Suprapubic skin (tissue), 4 donors: ENCODE results near the gene CD24. TPM values are rescaled to one million over a fixed set of nuclear protein-coding genes. Genes with fewer than 3 reads are reported as not detected.
"Not testable (repeated sequence)": the region's sequence is repeated elsewhere in the genome, so short reads cannot be mapped to it uniquely, and the experiment has no call there.

Experiments used
- DNase-seq, 2 donors: peaks; one replicate each; pipeline ENCODE4 v3.0.0-alpha.2; 2019; ENCODE audit warnings: low spot score in 2 of 2
- H3K27ac ChIP-seq: fragments of 200-600 bp; sonication (generic); one replicate; pipeline ENCODE4 v1.5.1; 2019
- H3K27me3 ChIP-seq: fragments of 200-600 bp; sonication (generic); one replicate; pipeline ENCODE4 v1.5.1; 2019
- H3K36me3 ChIP-seq: fragments of 200-600 bp; sonication (generic); one replicate; pipeline ENCODE4 v1.5.1; 2019
- H3K4me1 ChIP-seq: fragments of 200-600 bp; sonication (generic); one replicate; pipeline ENCODE4 v1.5.1; 2019
- H3K4me3 ChIP-seq: fragments of 200-600 bp; sonication (generic); one replicate; pipeline ENCODE4 v1.5.1; 2019; ENCODE audit warnings: mild to moderate bottlenecking
- H3K9me3 ChIP-seq: fragments of 200-600 bp; sonication (generic); one replicate; pipeline ENCODE4 v1.5.1; 2019
- EP300 ChIP-seq: sonication (generic); formaldehyde crosslinking; IDR thresholded peaks from one replicate; pipeline ENCODE4 v1.6.1; 2017; ENCODE audit warnings: antibody characterized with exemption
- POLR2A ChIP-seq, 2 donors: fragments of 450-650 bp; IDR thresholded peaks; one replicate each; pipeline ENCODE4 v1.6.1; 2017; ENCODE audit warnings: antibody characterized with exemption in 2 of 2, mild to moderate bottlenecking in 2 of 2, moderate library complexity in 2 of 2
- POLR2AphosphoS5 ChIP-seq, 3 donors: sonication (generic); formaldehyde crosslinking; IDR thresholded peaks; one replicate each; pipeline ENCODE4 v1.6.1; 2017; ENCODE audit warnings: antibody characterized with exemption in 3 of 3
- WGBS: methylation state at CpG from one replicate; pipeline ENCODE4 v1.1.5; 2018; 5-methylcytosine and 5-hydroxymethylcytosine counted together
- total RNA-seq, 4 donors: library from RNA; depleted of rRNA; stranded (reverse); fragments of >200 nt; gene quantifications; one replicate each; pipeline ENCODE4 v1.1.0, GENCODE V29; 2016
- TF ChIP-seq, protein P1 (sequence below), 2 donors: fragments of 200-600 bp in 1 of 2; fragments of 450-650 bp in 1 of 2; sonication (generic) in 1 of 2; IDR thresholded peaks; one replicate each; pipeline ENCODE4 v1.5.1; 2016 to 2019; ENCODE audit warnings: antibody characterized with exemption in 2 of 2, mild to moderate bottlenecking in 1 of 2, moderate library complexity in 1 of 2

CD24 gene
- total RNA-seq, 4 donors from 2014 or later: 27.2 to 186 (median 99.2) TPM

DNA sequence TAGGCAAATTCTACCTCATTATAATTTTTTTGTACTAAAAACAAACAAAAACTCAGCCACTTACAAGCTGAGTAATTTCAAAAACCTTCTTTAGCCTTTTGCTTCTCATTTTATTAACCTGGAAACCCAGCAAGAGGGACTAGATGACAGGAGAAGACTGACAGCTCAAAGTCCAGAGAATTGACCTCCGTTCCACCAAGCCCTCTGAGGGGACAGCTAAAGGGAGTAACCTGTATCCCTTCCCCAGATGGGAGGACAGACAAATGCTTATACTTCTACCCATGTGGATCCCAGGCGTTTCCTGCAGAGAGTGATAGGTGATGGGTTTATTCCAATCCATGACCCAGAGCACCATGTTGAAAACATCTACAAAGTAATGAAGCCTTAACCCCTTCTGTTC, 35.0 kb upstream of the CD24 start:
- WGBS: 54% methylated on average over 2 of the region's 2 CpGs
- DNase-seq: no peak
- H3K9me3 ChIP-seq: no peaks in the 10 kb centered on the region
- H3K27me3 ChIP-seq: no peaks in the 10 kb centered on the region
- no peaks in the 10 kb centered on the region for H3K36me3 ChIP-seq
- H3K4me1 ChIP-seq: no peaks in the 10 kb centered on the region
- no peak for TF ChIP-seq POLR2AphosphoS5 (IDR thresholded peaks at IDR 0.05)
- TF ChIP-seq POLR2A (IDR thresholded peaks at IDR 0.05): no peak
- no peak overlapping the region for H3K27ac ChIP-seq
- H3K4me3 ChIP-seq: no peak overlapping the region

DNA sequence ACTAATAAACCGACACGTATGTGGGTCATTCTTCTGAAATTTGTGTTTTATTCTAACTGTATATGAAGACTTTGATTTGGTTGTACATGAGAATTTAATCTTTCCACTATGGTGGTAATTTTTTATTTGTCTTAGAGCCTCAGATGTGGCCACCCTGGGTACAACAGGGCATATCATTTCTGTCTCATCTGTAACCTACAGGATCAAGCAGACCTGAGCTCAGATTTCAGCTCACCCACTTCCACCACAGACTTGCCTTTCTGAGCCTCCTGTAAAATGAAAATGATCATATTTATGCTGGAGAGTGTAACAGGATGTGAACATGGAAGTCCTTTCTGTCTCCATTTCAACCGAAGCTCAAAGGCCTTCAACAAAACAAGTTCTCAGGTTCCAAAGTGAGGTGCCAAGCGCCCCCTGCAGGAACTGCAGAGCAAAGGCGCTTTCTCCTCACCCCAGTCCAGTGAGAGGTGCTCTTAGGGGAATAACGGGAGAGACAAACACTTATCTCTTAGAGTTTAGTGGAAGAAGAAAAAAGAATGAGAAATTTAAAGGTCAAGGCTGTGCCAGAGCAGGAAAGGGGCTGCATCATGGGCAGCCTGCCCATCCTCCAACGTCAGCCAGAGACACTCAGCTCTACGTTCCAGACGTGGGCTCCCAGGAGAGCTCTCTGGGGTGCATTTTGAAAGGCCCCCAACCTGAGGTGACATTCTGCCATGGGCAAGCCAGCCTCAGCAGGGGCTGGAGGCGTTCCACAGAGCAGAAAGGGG, 23.0 kb upstream of the CD24 start:
- H3K36me3 ChIP-seq: no peaks in the 10 kb centered on the region
- no peaks in the 10 kb centered on the region for H3K27me3 ChIP-seq
- no peak overlapping the region for H3K27ac ChIP-seq
- no peaks in the 10 kb centered on the region for H3K4me1 ChIP-seq
- TF ChIP-seq, protein P1, sequence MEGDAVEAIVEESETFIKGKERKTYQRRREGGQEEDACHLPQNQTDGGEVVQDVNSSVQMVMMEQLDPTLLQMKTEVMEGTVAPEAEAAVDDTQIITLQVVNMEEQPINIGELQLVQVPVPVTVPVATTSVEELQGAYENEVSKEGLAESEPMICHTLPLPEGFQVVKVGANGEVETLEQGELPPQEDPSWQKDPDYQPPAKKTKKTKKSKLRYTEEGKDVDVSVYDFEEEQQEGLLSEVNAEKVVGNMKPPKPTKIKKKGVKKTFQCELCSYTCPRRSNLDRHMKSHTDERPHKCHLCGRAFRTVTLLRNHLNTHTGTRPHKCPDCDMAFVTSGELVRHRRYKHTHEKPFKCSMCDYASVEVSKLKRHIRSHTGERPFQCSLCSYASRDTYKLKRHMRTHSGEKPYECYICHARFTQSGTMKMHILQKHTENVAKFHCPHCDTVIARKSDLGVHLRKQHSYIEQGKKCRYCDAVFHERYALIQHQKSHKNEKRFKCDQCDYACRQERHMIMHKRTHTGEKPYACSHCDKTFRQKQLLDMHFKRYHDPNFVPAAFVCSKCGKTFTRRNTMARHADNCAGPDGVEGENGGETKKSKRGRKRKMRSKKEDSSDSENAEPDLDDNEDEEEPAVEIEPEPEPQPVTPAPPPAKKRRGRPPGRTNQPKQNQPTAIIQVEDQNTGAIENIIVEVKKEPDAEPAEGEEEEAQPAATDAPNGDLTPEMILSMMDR (IDR thresholded peaks at IDR 0.05): peak; percentile 3 to 61
- TF ChIP-seq POLR2A (IDR thresholded peaks at IDR 0.05) (no peak), POLR2AphosphoS5 (IDR thresholded peaks at IDR 0.05) (no peak)
- WGBS: 48% methylated on average over 10 of the region's 10 CpGs
- no peak for DNase-seq
- H3K4me3 ChIP-seq: no peak overlapping the region
- H3K9me3 ChIP-seq: no peaks in the 10 kb centered on the region

DNA sequence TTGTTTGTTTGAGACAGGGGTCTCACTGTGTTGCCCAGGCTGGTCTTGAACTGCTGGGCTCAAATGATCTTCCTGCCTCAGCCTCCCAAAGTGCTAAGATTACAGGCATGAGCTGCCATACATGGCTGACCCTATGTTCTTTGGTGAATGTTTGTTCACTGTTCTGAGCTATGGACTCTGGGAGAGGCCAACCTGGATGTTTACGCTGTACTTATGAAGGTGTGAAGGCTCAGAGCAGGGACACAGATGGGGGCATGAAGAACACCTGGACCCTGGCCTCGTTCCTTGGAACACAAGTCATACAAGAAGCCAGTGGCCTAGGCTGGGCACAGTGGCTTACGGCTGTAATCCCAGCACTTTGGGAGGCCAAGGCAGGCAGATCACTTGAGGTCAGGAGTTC, 21.1 kb upstream of the CD24 start:
- TF ChIP-seq POLR2A (IDR thresholded peaks at IDR 0.05): no peak
- 94% methylated on average over 3 of the region's 3 CpGs for WGBS
- no peaks in the 10 kb centered on the region for H3K36me3 ChIP-seq
- H3K27ac ChIP-seq: no peak overlapping the region
- DNase-seq: no peak
- H3K4me1 ChIP-seq: no peaks in the 10 kb centered on the region
- no peak overlapping the region for H3K4me3 ChIP-seq
- no peaks in the 10 kb centered on the region for H3K27me3 ChIP-seq
- no peaks in the 10 kb centered on the region for H3K9me3 ChIP-seq

DNA sequence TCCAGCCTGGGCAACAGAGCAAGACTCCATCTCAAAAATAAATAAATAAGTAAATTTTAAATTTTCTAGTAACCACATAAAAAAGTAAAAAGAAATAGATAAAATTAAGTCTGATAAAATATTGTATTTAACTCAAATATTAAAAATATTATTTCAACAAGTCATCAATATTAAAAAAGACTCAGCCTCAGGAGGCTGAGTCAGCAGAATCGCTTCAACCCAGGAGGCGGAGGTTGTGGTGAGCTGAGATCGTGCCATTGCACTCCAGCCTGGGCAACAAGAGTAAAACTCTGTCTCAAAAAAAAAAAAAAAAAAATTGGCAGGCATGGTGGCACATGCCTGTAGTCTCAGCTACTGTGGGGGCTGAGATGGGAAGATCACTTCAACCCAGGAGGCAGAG, 15.2 kb upstream of the CD24 start:
- H3K4me1 ChIP-seq, H3K36me3 ChIP-seq, H3K9me3 ChIP-seq, H3K27ac ChIP-seq, DNase-seq, H3K4me3 ChIP-seq: not testable (repeated sequence)
- WGBS: 33% methylated on average over 3 of the region's 3 CpGs
- peaks cover 14% of the 10 kb centered on the region for H3K27me3 ChIP-seq

DNA sequence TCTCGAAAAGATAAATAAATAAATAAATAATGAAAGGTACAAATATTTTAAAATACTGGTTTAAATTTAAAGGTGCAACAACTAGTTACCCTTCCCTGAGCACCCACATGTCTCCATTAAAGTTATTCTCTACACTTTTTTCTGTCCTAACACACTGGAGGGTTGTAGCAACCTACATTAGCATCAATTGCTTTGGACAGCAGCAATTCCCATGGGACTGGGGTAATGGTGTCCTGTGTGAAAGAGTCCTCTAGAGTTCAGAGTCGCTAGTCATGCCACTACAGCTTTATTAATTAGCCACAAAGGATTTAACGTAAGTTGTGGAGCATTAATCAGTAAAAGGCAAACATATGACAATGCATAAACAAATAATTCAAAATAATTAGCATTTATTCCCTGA, 14.1 kb upstream of the CD24 start:
- 70% methylated on average over 3 of the region's 3 CpGs for WGBS

DNA sequence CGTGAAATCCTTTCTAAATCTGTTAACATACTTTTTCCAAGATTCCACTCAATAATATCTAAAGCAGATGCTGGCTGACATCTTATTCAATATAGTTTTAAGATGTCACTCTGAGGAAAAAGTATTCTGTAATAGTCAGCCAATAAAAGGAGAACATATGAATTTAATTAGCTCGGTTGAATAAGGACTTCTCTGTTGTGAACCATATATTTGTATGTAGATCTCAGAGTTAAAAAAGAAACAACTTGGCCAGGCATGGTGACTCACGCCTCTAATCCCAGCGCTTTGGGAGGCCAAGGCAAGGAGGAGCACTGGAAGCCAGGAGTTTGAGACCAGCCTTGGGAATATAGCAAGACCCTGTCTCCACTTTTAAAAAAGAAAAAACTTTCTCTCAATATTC, 7.4 kb upstream of the CD24 start:
- WGBS: 65% methylated on average over 4 of the region's 4 CpGs
- no peaks in the 10 kb centered on the region for H3K9me3 ChIP-seq
- no peak for DNase-seq
- H3K36me3 ChIP-seq: no peaks in the 10 kb centered on the region
- H3K4me1 ChIP-seq: no peaks in the 10 kb centered on the region
- no peak overlapping the region for H3K4me3 ChIP-seq
- H3K27ac ChIP-seq: no peak overlapping the region
- TF ChIP-seq POLR2A (IDR thresholded peaks at IDR 0.05): no peak
- TF ChIP-seq EP300: no peak
- no peak for TF ChIP-seq POLR2AphosphoS5 (IDR thresholded peaks at IDR 0.05)
- TF ChIP-seq, protein P1 (IDR thresholded peaks at IDR 0.05): no peak
- peaks cover 19% of the 10 kb centered on the region for H3K27me3 ChIP-seq

More for the DNA sequence above, 14.1 kb upstream of the CD24 start:
- DNase-seq: no peak
- H3K4me3 ChIP-seq: no peak overlapping the region
- H3K4me1 ChIP-seq: no peaks in the 10 kb centered on the region
- H3K27ac ChIP-seq: no peak overlapping the region
- H3K9me3 ChIP-seq: no peaks in the 10 kb centered on the region
- H3K27me3 ChIP-seq: peaks cover 18% of the 10 kb centered on the region
- no peak for TF ChIP-seq POLR2A (IDR thresholded peaks at IDR 0.05)
- TF ChIP-seq EP300: no peak
- no peak for TF ChIP-seq POLR2AphosphoS5 (IDR thresholded peaks at IDR 0.05)
- TF ChIP-seq, protein P1 (IDR thresholded peaks at IDR 0.05): no peak
- no peaks in the 10 kb centered on the region for H3K36me3 ChIP-seq

DNA sequence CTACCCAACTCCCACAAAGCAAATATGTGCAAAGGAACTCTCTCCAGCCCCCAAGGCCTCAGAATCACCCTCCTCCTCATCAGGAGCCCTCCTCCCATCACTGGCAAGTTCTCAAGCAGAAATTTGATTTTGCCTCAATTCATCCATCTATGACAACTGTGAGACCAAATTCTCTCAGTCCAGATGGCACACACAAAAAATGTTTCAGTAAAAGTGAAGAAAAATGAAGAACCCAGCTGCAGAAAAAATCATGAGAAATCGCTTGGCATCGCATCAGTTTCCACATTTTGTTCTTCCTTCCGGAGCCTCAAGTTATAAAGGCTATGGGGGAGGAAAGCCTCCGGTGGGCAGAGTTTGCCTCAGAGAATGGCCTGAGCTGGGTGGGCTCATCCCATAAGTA, 6.4 kb upstream of the CD24 start:
- no peaks in the 10 kb centered on the region for H3K9me3 ChIP-seq
- H3K4me1 ChIP-seq: peaks cover under 1% of the 10 kb centered on the region
- no peak for DNase-seq
- no peak overlapping the region for H3K27ac ChIP-seq
- H3K4me3 ChIP-seq: no peak overlapping the region
- no peaks in the 10 kb centered on the region for H3K36me3 ChIP-seq
- WGBS: 86% methylated on average over 4 of the region's 4 CpGs
- H3K27me3 ChIP-seq: peaks cover 29% of the 10 kb centered on the region
- TF ChIP-seq POLR2A (IDR thresholded peaks at IDR 0.05): no peak
- TF ChIP-seq, protein P1 (IDR thresholded peaks at IDR 0.05): no peak
- no peak for TF ChIP-seq EP300
- no peak for TF ChIP-seq POLR2AphosphoS5 (IDR thresholded peaks at IDR 0.05)
